Measurements from ENCODE around the gene OR11H12.
"Not testable (repeated sequence)": the region's sequence is repeated elsewhere in the genome, so short reads cannot be mapped to it uniquely, and the experiment has no call there.

OR11H12 gene

GRCh38 chr14:18600817-18601216, at the start of gene OR11H12:
OR11H12 (plus strand) TSS chr14:18601117; CDS start chr14:18601117, 0 bp downstream.
- not testable (repeated sequence) for H3K4me1 Mint-ChIP-seq (ENCODE audit: low read depth)

GRCh38 chr14:18582908-18583307, 18.0 kb upstream of the OR11H12 start:
- not testable (repeated sequence) for H3K27me3 Mint-ChIP-seq (ENCODE audit: low read depth); H3K27ac Mint-ChIP-seq; H3K4me1 Mint-ChIP-seq (ENCODE audit: low read depth)

More at GRCh38 chr14:18600817-18601216, at the start of gene OR11H12:
- H3K9me3 Mint-ChIP-seq; H3K27ac Mint-ChIP-seq; H3K36me3 Mint-ChIP-seq (ENCODE audit: low read depth); DNase-seq (ENCODE audit: low spot score); H3K27me3 Mint-ChIP-seq (ENCODE audit: low read depth); H3K4me3 Mint-ChIP-seq: not testable (repeated sequence)

GRCh38 chr14:18626610-18627213, 25.8 kb downstream of the OR11H12 start:
- not testable (repeated sequence) for DNase-seq (ENCODE audit: low spot score); H3K4me3 Mint-ChIP-seq; H3K9me3 Mint-ChIP-seq; H3K27ac Mint-ChIP-seq; H3K4me1 Mint-ChIP-seq (ENCODE audit: low read depth); H3K27me3 Mint-ChIP-seq (ENCODE audit: low read depth); H3K36me3 Mint-ChIP-seq (ENCODE audit: low read depth)

More at GRCh38 chr14:18582908-18583307, 18.0 kb upstream of the OR11H12 start:
- not testable (repeated sequence) for H3K9me3 Mint-ChIP-seq; H3K4me3 Mint-ChIP-seq; H3K36me3 Mint-ChIP-seq (ENCODE audit: low read depth); DNase-seq (ENCODE audit: low spot score)

GRCh38 chr14:18636066-18636465, 35.1 kb downstream of the OR11H12 start:
- H3K4me1 Mint-ChIP-seq (ENCODE audit: low read depth); H3K27me3 Mint-ChIP-seq (ENCODE audit: low read depth); H3K27ac Mint-ChIP-seq: not testable (repeated sequence)

GRCh38 chr14:18638032-18638431, 37.1 kb downstream of the OR11H12 start:
- not testable (repeated sequence) for H3K36me3 Mint-ChIP-seq (ENCODE audit: low read depth); H3K27me3 Mint-ChIP-seq (ENCODE audit: low read depth); H3K4me3 Mint-ChIP-seq; H3K27ac Mint-ChIP-seq; DNase-seq (ENCODE audit: low spot score); H3K4me1 Mint-ChIP-seq (ENCODE audit: low read depth); H3K9me3 Mint-ChIP-seq

More at GRCh38 chr14:18636066-18636465, 35.1 kb downstream of the OR11H12 start:
- not testable (repeated sequence) for H3K4me3 Mint-ChIP-seq; H3K36me3 Mint-ChIP-seq (ENCODE audit: low read depth); DNase-seq (ENCODE audit: low spot score); H3K9me3 Mint-ChIP-seq

GRCh38 chr14:18638785-18639184, 37.9 kb downstream of the OR11H12 start:
- not testable (repeated sequence) for H3K36me3 Mint-ChIP-seq (ENCODE audit: low read depth); H3K27me3 Mint-ChIP-seq (ENCODE audit: low read depth); DNase-seq (ENCODE audit: low spot score); H3K9me3 Mint-ChIP-seq; H3K4me3 Mint-ChIP-seq; H3K27ac Mint-ChIP-seq; H3K4me1 Mint-ChIP-seq (ENCODE audit: low read depth)

GRCh38 chr14:18646075-18646730, 45.3 kb downstream of the OR11H12 start:
- not testable (repeated sequence) for H3K4me3 Mint-ChIP-seq; H3K9me3 Mint-ChIP-seq; H3K4me1 Mint-ChIP-seq (ENCODE audit: low read depth); H3K36me3 Mint-ChIP-seq (ENCODE audit: low read depth); H3K27me3 Mint-ChIP-seq (ENCODE audit: low read depth); DNase-seq (ENCODE audit: low spot score); H3K27ac Mint-ChIP-seq

Data from T-helper 2 cell treated with Interferon-gamma antibody and Interleukin-4, amounts not matched to agents 5 μg/mL and 100 μg/mL, for 36 hours (primary cell).